ENCODE data around the gene PLXNA1.

DNA sequence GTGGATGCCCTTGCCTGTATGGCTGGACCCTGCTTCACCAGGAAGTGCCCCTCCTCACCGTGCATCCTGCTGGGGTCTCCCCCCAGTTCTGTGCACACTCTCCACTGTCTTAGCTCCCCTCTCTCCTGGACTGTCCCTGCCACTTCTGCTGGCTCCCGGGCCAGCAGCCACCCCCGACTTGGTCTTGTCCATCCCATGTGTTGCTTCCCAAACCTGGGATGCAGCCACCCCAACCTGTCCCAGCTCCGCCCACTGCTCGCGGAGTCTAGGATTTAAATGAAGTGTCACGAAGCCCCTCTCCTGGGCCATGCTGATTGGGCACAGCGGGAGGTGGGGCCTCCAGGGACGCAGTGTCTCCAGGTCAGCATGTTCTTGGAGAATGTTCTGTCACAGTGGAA, 48.5 kb downstream of the PLXNA1 start:
- TF ChIP-seq, protein P1, sequence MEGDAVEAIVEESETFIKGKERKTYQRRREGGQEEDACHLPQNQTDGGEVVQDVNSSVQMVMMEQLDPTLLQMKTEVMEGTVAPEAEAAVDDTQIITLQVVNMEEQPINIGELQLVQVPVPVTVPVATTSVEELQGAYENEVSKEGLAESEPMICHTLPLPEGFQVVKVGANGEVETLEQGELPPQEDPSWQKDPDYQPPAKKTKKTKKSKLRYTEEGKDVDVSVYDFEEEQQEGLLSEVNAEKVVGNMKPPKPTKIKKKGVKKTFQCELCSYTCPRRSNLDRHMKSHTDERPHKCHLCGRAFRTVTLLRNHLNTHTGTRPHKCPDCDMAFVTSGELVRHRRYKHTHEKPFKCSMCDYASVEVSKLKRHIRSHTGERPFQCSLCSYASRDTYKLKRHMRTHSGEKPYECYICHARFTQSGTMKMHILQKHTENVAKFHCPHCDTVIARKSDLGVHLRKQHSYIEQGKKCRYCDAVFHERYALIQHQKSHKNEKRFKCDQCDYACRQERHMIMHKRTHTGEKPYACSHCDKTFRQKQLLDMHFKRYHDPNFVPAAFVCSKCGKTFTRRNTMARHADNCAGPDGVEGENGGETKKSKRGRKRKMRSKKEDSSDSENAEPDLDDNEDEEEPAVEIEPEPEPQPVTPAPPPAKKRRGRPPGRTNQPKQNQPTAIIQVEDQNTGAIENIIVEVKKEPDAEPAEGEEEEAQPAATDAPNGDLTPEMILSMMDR (IDR thresholded peaks at IDR 0.05; ENCODE audit: control extremely low read depth in 1 of 3, insufficient read depth in 1 of 3, low read depth in 1 of 3, low read length in 3 of 3): no peak
- no peak for TF ChIP-seq POLR2AphosphoS5 (IDR thresholded peaks at IDR 0.05; ENCODE audit: low read depth, low read length)

All from H1 (cell line).